ENCODE measurements around the gene RAD51B.
"Not testable (repeated sequence)": the region's sequence is repeated elsewhere in the genome, so short reads cannot be mapped to it uniquely, and the experiment has no call there.

RAD51B gene

DNA sequence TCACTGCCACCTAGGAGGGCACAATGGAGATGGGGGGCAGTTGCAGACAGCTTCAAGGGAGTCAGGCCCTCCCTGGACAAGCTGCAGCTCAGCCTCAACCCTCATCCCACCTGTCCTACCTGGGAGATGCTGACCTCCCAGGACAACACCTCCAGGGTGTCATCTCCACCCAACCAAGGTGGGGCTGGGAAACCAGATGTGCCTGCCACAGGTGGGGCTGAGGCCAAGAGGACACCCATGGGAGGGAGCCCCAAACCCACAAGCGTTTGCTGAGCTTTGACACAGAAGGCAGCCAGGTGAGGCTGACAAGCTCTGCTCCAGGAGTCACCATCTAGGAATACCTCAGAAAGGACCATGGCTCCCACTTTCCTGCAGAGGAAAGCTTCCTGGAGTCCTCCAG is 941.8 kb downstream of the RAD51B start:
- Histone ChIP-seq H3K36me3 (replicated peaks) (no peaks in the 10 kb centered on the region), H3K27me3 (replicated peaks) (no peaks in the 10 kb centered on the region), H3K27ac (no peak overlapping the region), H3K4me3 (ENCODE audit: low read depth, low read length) (no peak overlapping the region)
- in situ Hi-C loops (cut with HindIII; ENCODE audit: low pct_ligation_motif_present, low sequenced_read_pairs): no loop called here
- TF ChIP-seq, protein P1, sequence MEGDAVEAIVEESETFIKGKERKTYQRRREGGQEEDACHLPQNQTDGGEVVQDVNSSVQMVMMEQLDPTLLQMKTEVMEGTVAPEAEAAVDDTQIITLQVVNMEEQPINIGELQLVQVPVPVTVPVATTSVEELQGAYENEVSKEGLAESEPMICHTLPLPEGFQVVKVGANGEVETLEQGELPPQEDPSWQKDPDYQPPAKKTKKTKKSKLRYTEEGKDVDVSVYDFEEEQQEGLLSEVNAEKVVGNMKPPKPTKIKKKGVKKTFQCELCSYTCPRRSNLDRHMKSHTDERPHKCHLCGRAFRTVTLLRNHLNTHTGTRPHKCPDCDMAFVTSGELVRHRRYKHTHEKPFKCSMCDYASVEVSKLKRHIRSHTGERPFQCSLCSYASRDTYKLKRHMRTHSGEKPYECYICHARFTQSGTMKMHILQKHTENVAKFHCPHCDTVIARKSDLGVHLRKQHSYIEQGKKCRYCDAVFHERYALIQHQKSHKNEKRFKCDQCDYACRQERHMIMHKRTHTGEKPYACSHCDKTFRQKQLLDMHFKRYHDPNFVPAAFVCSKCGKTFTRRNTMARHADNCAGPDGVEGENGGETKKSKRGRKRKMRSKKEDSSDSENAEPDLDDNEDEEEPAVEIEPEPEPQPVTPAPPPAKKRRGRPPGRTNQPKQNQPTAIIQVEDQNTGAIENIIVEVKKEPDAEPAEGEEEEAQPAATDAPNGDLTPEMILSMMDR (IDR thresholded peaks at IDR 0.05; ENCODE audit: low read depth, low read length, missing control alignments): no peak
- no peak for DNase-seq

DNA sequence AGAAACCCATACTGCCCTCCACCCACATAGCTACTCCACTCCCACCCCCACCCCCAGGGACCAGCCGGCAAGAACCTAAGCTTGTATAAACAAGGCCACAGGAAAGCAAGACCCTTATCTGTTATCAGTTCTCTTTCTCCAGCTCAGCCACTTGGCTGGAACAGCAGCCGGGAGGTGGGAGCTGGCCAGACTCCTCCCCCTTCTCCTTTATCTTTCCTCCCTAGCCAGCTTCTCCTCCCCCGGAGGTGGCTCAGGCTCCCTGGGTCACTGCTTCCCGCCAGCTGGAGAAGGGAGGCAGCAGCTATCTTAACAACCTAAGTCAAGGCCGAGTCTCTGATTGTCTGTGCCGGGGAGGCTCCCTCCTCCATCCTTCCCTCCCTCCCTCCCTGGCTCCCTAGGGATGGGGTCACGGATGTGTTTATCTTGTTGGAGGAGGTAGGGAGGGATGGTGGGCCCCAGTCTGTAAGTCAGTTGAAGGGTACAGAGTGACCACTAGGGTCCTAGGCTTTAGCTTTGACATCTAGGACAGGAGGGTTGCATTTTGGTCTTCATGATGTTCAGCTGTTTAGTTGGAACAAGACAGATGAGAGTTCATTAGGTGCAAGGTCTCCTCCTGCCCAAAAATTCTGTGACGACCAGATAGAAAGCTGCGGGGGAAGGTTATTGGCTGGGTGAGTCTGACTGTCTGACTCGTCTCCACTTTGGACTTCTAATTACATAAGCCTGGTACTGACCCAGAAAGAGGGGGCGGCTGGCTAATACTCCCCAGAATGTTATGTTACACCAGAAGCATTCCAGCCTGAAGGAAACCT is 943.6 kb downstream of the RAD51B start:
- Histone ChIP-seq H3K36me3 (replicated peaks) (no peaks in the 10 kb centered on the region), H3K27ac (no peak overlapping the region), H3K27me3 (replicated peaks) (no peaks in the 10 kb centered on the region), H3K4me3 (ENCODE audit: low read depth, low read length) (no peak overlapping the region)
- TF ChIP-seq, protein P1 (IDR thresholded peaks at IDR 0.05; ENCODE audit: low read depth, low read length, missing control alignments): no peak
- no peak for DNase-seq
- in situ Hi-C loops (cut with HindIII; ENCODE audit: low pct_ligation_motif_present, low sequenced_read_pairs): no loop called here

DNA sequence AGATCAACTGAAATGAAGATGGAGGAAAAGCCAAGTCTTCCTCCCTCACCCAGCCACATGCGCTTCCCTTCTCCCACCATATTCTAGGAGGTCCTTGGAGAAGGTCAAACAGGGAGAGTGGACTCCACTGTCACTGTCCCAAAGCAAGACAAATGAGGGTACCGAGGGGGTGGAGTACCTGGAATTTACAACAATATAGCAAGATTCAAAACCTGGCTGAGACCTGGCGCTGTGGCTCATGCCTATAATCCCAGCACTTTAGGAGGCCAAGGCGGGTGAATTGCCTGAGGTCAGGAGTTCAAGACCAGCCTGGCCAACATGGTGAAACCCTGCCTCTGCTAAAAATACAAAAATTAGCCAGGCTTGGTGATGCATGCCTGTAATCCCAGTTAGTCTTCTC is 944.3 kb downstream of the RAD51B start:
- in situ Hi-C loops (cut with HindIII; ENCODE audit: low pct_ligation_motif_present, low sequenced_read_pairs); H3K27me3 ChIP-seq (replicated peaks); H3K27ac ChIP-seq; DNase-seq; H3K4me3 ChIP-seq (ENCODE audit: low read depth, low read length); H3K36me3 ChIP-seq (replicated peaks): not testable (repeated sequence)

DNA sequence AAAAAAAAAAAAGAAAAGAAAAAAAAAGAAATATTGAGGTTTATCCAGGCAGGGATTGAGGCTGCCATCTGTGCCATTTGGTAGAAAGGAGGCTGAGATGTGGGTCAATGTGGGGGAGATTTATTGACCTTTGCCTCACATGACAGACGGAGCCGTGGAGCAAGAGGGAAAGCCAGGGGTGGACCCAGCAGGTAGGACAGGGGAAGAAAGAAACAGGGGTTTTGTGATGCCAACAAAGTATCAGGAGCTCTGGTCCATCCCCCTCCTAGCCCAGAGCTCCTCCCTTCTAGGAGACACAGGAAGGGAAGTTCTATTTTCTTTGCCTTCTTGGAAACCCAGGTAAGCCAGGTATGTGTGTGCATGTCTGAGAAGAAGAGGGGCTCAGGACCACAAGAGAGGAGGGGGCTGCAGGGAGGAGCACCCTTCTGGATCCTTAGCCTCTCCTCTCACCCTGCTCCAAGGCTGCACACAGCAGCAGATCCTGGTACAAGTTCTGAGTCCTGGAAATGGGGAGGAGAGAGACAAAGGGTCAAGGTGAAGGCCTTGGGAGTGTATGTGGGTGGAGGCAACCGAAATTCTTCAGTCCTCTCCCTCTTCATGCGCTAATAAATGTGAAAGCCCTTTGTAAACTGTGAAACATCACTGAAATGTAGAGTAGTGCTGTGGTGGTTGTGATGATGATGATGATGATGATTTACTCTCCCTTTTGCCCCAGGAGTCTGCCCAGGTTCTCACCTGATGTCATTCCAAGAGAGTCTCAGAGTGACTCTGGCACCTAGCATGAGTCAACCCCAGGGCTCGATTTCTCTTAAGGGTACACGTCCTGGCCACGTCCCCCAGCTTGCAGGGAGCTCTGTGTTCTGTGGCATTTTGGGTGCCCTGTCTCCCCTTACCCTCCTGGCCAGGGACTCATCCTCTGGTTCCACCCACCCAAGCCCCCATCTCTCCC is 947.0 kb downstream of the RAD51B start:
- Histone ChIP-seq H3K36me3 (replicated peaks) (no peaks in the 10 kb centered on the region), H3K27ac (no peak overlapping the region), H3K4me3 (ENCODE audit: low read depth, low read length) (no peak overlapping the region), H3K27me3 (replicated peaks) (no peaks in the 10 kb centered on the region)
- DNase-seq: no peak
- in situ Hi-C loops (cut with HindIII; ENCODE audit: low pct_ligation_motif_present, low sequenced_read_pairs): no loop called here
- TF ChIP-seq, protein P1 (IDR thresholded peaks at IDR 0.05; ENCODE audit: low read depth, low read length, missing control alignments): no peak

DNA sequence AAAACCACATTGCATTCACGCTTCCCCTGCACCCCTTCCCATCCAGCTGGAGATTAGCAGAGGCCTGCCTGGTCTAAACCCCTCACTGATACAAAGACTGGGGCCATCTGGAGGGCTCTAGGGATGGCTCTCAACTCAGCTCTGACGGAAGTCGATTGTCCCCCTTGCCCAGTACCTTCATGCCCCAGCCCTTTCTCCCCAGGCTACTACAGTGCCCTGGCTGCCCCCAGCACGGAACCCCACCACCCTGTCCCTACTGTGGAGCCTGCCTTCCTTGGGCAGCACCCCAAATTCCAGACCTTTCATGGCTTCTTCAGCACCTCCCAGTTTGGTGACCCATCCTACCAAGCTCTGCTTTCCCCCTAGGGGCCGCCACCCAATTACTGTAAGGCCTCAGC is 947.7 kb downstream of the RAD51B start:
- TF ChIP-seq, protein P1 (IDR thresholded peaks at IDR 0.05; ENCODE audit: low read depth, low read length, missing control alignments): no peak
- H3K4me3 ChIP-seq (ENCODE audit: low read depth, low read length): no peak overlapping the region
- no peaks in the 10 kb centered on the region for H3K27me3 ChIP-seq (replicated peaks)
- DNase-seq: no peak
- in situ Hi-C loops (cut with HindIII; ENCODE audit: low pct_ligation_motif_present, low sequenced_read_pairs): no loop called here
- no peak overlapping the region for H3K27ac ChIP-seq
- no peaks in the 10 kb centered on the region for H3K36me3 ChIP-seq (replicated peaks)

DNA sequence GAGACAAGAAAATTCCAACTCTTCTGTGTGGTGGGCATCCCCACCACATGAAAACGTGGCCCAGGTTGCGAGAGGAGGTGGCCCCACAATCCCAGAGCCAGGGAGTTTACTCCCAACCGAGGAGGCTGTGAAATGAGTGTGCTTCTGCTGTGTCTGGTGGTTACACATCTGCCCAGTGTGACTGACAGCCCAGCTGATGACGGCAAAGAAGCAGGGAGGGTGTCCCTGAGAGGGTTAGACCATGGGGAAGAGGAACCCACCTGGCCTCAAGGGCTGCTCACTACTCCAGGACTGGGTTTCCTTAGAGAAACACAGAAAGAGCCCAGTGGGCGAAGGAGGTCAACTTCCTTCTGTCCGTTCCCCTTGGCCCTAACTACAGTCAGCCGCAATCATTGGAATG is 948.7 kb downstream of the RAD51B start:
- in situ Hi-C loops (cut with HindIII; ENCODE audit: low pct_ligation_motif_present, low sequenced_read_pairs): no loop called here
- TF ChIP-seq, protein P1 (IDR thresholded peaks at IDR 0.05; ENCODE audit: low read depth, low read length, missing control alignments): no peak
- no peak overlapping the region for H3K4me3 ChIP-seq (ENCODE audit: low read depth, low read length)
- no peak overlapping the region for H3K27ac ChIP-seq
- H3K27me3 ChIP-seq (replicated peaks): no peaks in the 10 kb centered on the region
- no peaks in the 10 kb centered on the region for H3K36me3 ChIP-seq (replicated peaks)
- DNase-seq: no peak
